Parathyroid adenoma (tissue), 2 donors: ENCODE measurements around the gene TBC1D22B.

Source experiments
- H2AFZ ChIP-seq: fragments of 300-600 bp; sonication (generic); one replicate; pipeline ENCODE4 v1.7.0; 2017; ENCODE audit warnings: antibody characterized with exemption, mild to moderate bottlenecking
- H3K27ac ChIP-seq: fragments of 300-600 bp; sonication (generic); one replicate; pipeline ENCODE4 v1.7.0; 2017
- H3K27me3 ChIP-seq: fragments of 300-600 bp; sonication (generic); one replicate; pipeline ENCODE4 v1.7.0; 2017; ENCODE audit warnings: low read length; ENCODE audit not compliant: control insufficient read depth, insufficient read depth
- H3K36me3 ChIP-seq: fragments of 300-600 bp; sonication (generic); one replicate; pipeline ENCODE4 v1.7.0; 2017; ENCODE audit warnings: low read length; ENCODE audit not compliant: control insufficient read depth, insufficient read depth
- H3K4me1 ChIP-seq: fragments of 300-600 bp; sonication (generic); one replicate; pipeline ENCODE4 v1.7.0; 2017; ENCODE audit warnings: control low read depth
- H3K4me2 ChIP-seq: fragments of 300-600 bp; sonication (generic); one replicate; pipeline ENCODE4 v1.7.0; 2017; ENCODE audit warnings: low read length
- H3K4me3 ChIP-seq: fragments of 300-600 bp; sonication (generic); one replicate; pipeline ENCODE4 v1.7.0; 2017; ENCODE audit warnings: low read depth, low read length
- H3K79me2 ChIP-seq: fragments of 300-600 bp; sonication (generic); one replicate; pipeline ENCODE4 v1.7.0; 2017; ENCODE audit warnings: control low read depth
- H3K9ac ChIP-seq: fragments of 300-600 bp; sonication (generic); one replicate; pipeline ENCODE4 v1.7.0; 2017; ENCODE audit warnings: mild to moderate bottlenecking
- H3K9me3 ChIP-seq: fragments of 300-600 bp; sonication (generic); one replicate; pipeline ENCODE4 v1.7.0; 2017; ENCODE audit warnings: low read length; ENCODE audit not compliant: control insufficient read depth
- CTCF ChIP-seq: fragments of 300-600 bp; sonication (generic); IDR thresholded peaks from one replicate; pipeline ENCODE4 v1.7.0; 2017; ENCODE audit warnings: antibody characterized with exemption, mild to moderate bottlenecking
- donor health status: primary hyperparathyroidism.

Gene TBC1D22B

DNA sequence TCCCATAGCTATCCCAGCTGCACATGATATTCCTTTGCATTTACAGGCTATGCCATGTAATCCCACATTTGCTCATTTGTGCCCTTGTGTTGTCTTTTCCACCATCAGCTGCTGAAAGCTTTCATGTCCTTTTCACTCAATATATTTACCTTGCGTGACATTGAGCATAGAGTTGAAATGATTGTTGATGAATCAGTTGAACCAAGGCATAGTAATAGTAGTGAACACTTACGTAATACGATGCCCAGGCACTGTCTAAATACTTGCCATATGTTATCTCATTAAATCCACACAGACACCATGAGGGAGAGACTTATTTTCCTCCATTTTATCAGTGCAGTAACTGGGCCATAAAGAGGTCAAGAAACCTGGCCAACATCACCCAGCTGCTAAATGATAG is 109.3 kb downstream of the TBC1D22B start:
- Histone ChIP-seq H3K27ac (no peak overlapping the region), H3K27me3 (no peaks in the 10 kb centered on the region), H3K4me3 (no peak overlapping the region), H3K36me3 (no peaks in the 10 kb centered on the region), H3K9ac (no peak overlapping the region), H3K4me2 (no peak overlapping the region), H3K79me2 (no peaks in the 10 kb centered on the region), H3K9me3 (no peaks in the 10 kb centered on the region), H2AFZ (no peak overlapping the region), H3K4me1 (no peaks in the 10 kb centered on the region)
- no peak for TF ChIP-seq CTCF

GRCh38 chr6:37368961-37369320 is 111.4 kb downstream of the TBC1D22B start:
- Histone ChIP-seq H3K9me3 (no peaks in the 10 kb centered on the region), H3K79me2 (no peaks in the 10 kb centered on the region), H3K4me1 (no peaks in the 10 kb centered on the region), H3K4me2 (no peak overlapping the region), H2AFZ (no peak overlapping the region), H3K36me3 (no peaks in the 10 kb centered on the region), H3K27ac (no peak overlapping the region), H3K9ac (no peak overlapping the region), H3K27me3 (no peaks in the 10 kb centered on the region), H3K4me3 (no peak overlapping the region)
- no peak for TF ChIP-seq CTCF

DNA sequence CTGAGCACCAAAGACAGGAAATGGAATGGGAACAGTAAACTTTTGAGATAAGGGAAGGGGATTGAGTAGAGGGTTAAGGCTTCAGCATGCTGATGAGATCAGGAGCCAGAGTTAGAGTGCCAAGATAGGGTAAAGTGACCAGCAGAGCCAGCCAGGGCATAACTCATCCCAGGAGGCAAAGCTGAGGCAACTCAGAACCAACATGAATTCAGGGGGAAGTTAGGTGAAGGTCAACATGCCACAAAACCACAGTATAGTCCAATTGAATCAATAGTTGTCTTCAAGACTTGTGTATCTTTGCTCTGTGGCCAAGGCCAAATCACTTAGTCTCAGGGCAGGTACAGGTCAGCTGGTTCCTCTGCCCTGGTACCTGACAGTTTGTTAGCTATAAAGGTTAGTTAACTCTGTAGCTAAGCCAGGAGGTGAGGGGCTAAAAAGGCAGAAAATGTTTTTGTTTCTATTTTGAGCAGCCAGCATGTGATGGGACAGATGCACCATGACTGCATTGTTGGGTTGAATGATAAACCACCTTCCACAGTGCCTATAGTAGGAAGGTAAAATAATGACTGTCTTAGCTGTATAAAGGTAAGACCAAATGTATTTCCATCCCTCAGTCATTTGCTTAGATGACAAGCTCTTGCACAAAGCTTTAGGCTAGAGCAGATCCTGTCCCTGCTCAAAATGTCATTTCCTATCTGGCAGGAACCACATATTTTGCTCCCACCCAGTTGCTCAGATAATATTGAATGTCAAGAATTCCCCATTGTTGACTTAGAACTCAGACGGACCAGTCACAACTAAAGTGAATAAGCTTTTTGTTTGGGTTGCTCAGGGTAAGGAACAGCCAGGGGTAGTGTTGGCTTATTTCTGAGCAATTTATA is 112.0 kb downstream of the TBC1D22B start:
- Histone ChIP-seq H2AFZ (no peak overlapping the region), H3K4me2 (no peak overlapping the region), H3K79me2 (no peaks in the 10 kb centered on the region), H3K9me3 (no peaks in the 10 kb centered on the region), H3K9ac (no peak overlapping the region), H3K4me3 (no peak overlapping the region), H3K36me3 (no peaks in the 10 kb centered on the region), H3K27ac (no peak overlapping the region), H3K4me1 (no peaks in the 10 kb centered on the region), H3K27me3 (no peaks in the 10 kb centered on the region)
- no peak for TF ChIP-seq CTCF

- Histone ChIP-seq H3K4me3 (no peak overlapping the region), H3K79me2 (no peaks in the 10 kb centered on the region), H3K4me2 (no peak overlapping the region), H3K4me1 (no peaks in the 10 kb centered on the region), H2AFZ (no peak overlapping the region), H3K36me3 (no peaks in the 10 kb centered on the region), H3K27ac (no peak overlapping the region), H3K9me3 (no peaks in the 10 kb centered on the region), H3K27me3 (no peaks in the 10 kb centered on the region), H3K9ac (no peak overlapping the region)
- TF ChIP-seq CTCF, result no peak
Observed at GRCh38 chr6:37371154-37372083, 113.8 kb downstream of the TBC1D22B start.
